K562 (cell line): Measurements from ENCODE around the gene DYNLT4. TPM values are rescaled to one million over a fixed set of nuclear protein-coding genes. Genes with fewer than 3 reads are reported as not detected.
A peak's percentile ranks its signal among the peaks of the same experiment; 100 is the strongest.

Source experiments
- ATAC-seq: fragments of 200-7000 bp; cut with Tn5 transposase; 3 replicates; pipeline ENCODE4 v1.9.1; 2020; ENCODE audit warnings: moderate library complexity
- BruUV-seq: library from RNA; stranded (reverse); fragments of 400-500 nt; replicated peaks from 2 replicates; lab custom pipeline; 2021; lab: Mats Ljungman, UMichigan
- CTCF ChIA-PET: fragments of 300-600 bp; formaldehyde crosslinking; extraction: SDS; loops from one replicate; lab custom pipeline; 2021; ENCODE audit warnings: low intra/inter-chr PET ratio; lab: Yijun Ruan, JAX
- POLR2A ChIA-PET: fragments of 300-600, 350-650 bp; sonication (Branson Sonifier 250); formaldehyde crosslinking; extraction: SDS; loops from one replicate; lab custom pipeline; 2021; ENCODE audit warnings: antibody characterized with exemption, inconsistent platforms; lab: Yijun Ruan, JAX
- DNase-seq, 4 experiments: peaks; one replicate each; pipeline versions ENCODE4 v3.0.0 to v3.0.0-alpha.2; 2011 to 2018; ENCODE audit warnings: low spot score in 3 of 4, mixed read lengths in 3 of 4; ENCODE audit errors: extremely low read depth in 1 of 4
- FAIRE-seq: peaks from 2 replicates; lab custom pipeline; 2011; peaks lifted over from hg19 to GRCh38; lab: Jason Lieb, UNC
- H2AFZ ChIP-seq: 2 replicates; pipeline ENCODE4 v1.6.0; 2011; ENCODE audit warnings: low read depth, low read length, control low read depth, inconsistent platforms
- H3K27ac ChIP-seq: fragments of 200-600 bp; 3 replicates; pipeline ENCODE4 v1.8.0; 2011; ENCODE audit warnings: low read depth, mild to moderate bottlenecking, control low read depth, inconsistent platforms, low read length, moderate library complexity, mixed read lengths; ENCODE audit errors: extremely low read depth
- H3K27me3 ChIP-seq, 2 experiments: fragments of 300-600 bp in 1 of 2; 2 replicates in 1 of 2; 3 replicates in 1 of 2; pipeline versions ENCODE4 v1.6.0 to v1.8.0; 2011; ENCODE audit warnings: inconsistent platforms in 2 of 2, low read length in 2 of 2, mild to moderate bottlenecking in 1 of 2, mixed read lengths in 1 of 2, moderate library complexity in 1 of 2; ENCODE audit not compliant: control insufficient read depth in 2 of 2, insufficient read depth in 2 of 2
- H3K36me3 ChIP-seq: fragments of 300-600 bp; 3 replicates; pipeline ENCODE4 v1.8.0; 2011; ENCODE audit warnings: mild to moderate bottlenecking, low read length, inconsistent platforms; ENCODE audit not compliant: control insufficient read depth, insufficient read depth
- H3K4me1 ChIP-seq, 2 experiments: fragments of 200-600 bp in 1 of 2; replicated peaks in 1 of 2; 2 replicates in 1 of 2; 3 replicates in 1 of 2; pipeline versions ENCODE4 v1.5.1 to v1.8.0; 2011; ENCODE audit warnings: inconsistent platforms in 2 of 2, low read length in 2 of 2, mild to moderate bottlenecking in 1 of 2, mixed read lengths in 1 of 2, moderate library complexity in 1 of 2; ENCODE audit not compliant: control insufficient read depth in 2 of 2, insufficient read depth in 2 of 2
- H3K4me2 ChIP-seq: 2 replicates; pipeline ENCODE4 v1.6.1; 2011; ENCODE audit warnings: low read length, control low read depth, inconsistent platforms, mixed read lengths; ENCODE audit not compliant: insufficient read depth
- H3K4me3 ChIP-seq: fragments of 200-600 bp; sonication (generic), shearing (Covaris generic); 2 replicates; pipeline ENCODE4 v1.5.1; 2016; ENCODE audit warnings: control low read depth, inconsistent platforms
- H3K79me2 ChIP-seq: fragments of 200-600 bp; 3 replicates; pipeline ENCODE4 v1.8.0; 2011; ENCODE audit warnings: low read length, inconsistent platforms; ENCODE audit not compliant: control insufficient read depth, insufficient read depth
- H3K9ac ChIP-seq, 2 experiments: 2 replicates each; pipeline versions ENCODE4 v1.6.0 to v1.6.1; 2011; ENCODE audit warnings: low read depth in 2 of 2, low read length in 2 of 2, control low read depth in 1 of 2, inconsistent platforms in 1 of 2, mild to moderate bottlenecking in 1 of 2, mixed read lengths in 1 of 2; ENCODE audit not compliant: insufficient read depth in 1 of 2
- H3K9me1 ChIP-seq: one replicate; pipeline ENCODE4 v1.6.0; 2011; ENCODE audit warnings: inconsistent platforms, mild to moderate bottlenecking, low read length, moderate library complexity; ENCODE audit not compliant: control insufficient read depth, insufficient read depth
- H3K9me3 ChIP-seq: replicated peaks from 2 replicates; pipeline ENCODE4 v1.5.1; 2011; ENCODE audit warnings: low read depth, low read length, inconsistent platforms; ENCODE audit not compliant: control insufficient read depth, insufficient read depth
- H4K20me1 ChIP-seq: replicated peaks from 2 replicates; pipeline ENCODE4 v1.6.1; 2011; ENCODE audit warnings: low read length, inconsistent platforms, mixed read lengths; ENCODE audit not compliant: control insufficient read depth, insufficient read depth
- CCNT2 ChIP-seq: IDR thresholded peaks from 2 replicates; pipeline ENCODE4 v1.6.1; 2011; ENCODE audit warnings: borderline replicate concordance, low read depth, mild to moderate bottlenecking, moderate library complexity, mixed read lengths, low read length; ENCODE audit not compliant: insufficient read length; ENCODE audit errors: extremely low read depth
- ELF1 ChIP-seq: fragments of 200-800 bp; sonication (Bioruptor generic); IDR thresholded peaks from 2 replicates; pipeline ENCODE4 v1.6.1; 2016; ENCODE audit warnings: missing genetic modification characterization, missing compliant biosample characterization
- KDM2B ChIP-seq: fragments of 250-450 bp; sonication (Bioruptor Pico); IDR thresholded peaks from 2 replicates; pipeline ENCODE4 v1.8.0; 2021; ENCODE audit warnings: mild to moderate bottlenecking, moderate library complexity
- MBD2 ChIP-seq: sonication (generic); IDR thresholded peaks from 2 replicates; pipeline ENCODE4 v1.6.1; 2016; ENCODE audit warnings: low read depth, borderline replicate concordance
- MECOM ChIP-seq: fragments of 250-450 bp; sonication (Bioruptor Pico); IDR thresholded peaks from 2 replicates; pipeline ENCODE4 v1.8.0; 2022; ENCODE audit warnings: inconsistent platforms
- MLX ChIP-seq, 2 experiments: fragments of 450-650 bp in 1 of 2; sonication (generic) in 1 of 2; formaldehyde crosslinking; conservative IDR thresholded peaks; 2 replicates each; pipeline versions ENCODE4 v1.4.0 to v1.8.1; 2020 to 2022; ENCODE audit warnings: mild to moderate bottlenecking in 1 of 2, missing genetic modification reagents in 1 of 2
- MTA1 ChIP-seq: fragments of 450-650 bp; IDR thresholded peaks from 2 replicates; pipeline ENCODE4 v1.6.1; 2017; ENCODE audit warnings: borderline replicate concordance
- MYBL2 ChIP-seq, 2 experiments: fragments of 450-650 bp in 1 of 2; sonication (generic) in 1 of 2; formaldehyde crosslinking in 1 of 2; IDR thresholded peaks; 2 replicates each; pipeline versions ENCODE4 v1.6.1 to v1.8.1; 2017 to 2022; ENCODE audit warnings: borderline replicate concordance in 1 of 2, inconsistent platforms in 1 of 2, low read depth in 1 of 2, mild to moderate bottlenecking in 1 of 2, missing genetic modification reagents in 1 of 2, moderate library complexity in 1 of 2
- SAP30 ChIP-seq: fragments of 200-600 bp; sonication (generic); IDR thresholded peaks from 2 replicates; pipeline ENCODE4 v1.6.1; 2012; ENCODE audit warnings: borderline replicate concordance, low read depth, mild to moderate bottlenecking, moderate library complexity, low read length, control low read depth, inconsistent platforms; ENCODE audit not compliant: insufficient read depth, poor library complexity, severe bottlenecking
- TBL1XR1 ChIP-seq, 2 experiments: IDR thresholded peaks; 2 replicates each; pipeline ENCODE4 v1.6.1; 2012; ENCODE audit warnings: improper control_type of control experiment in 2 of 2, low read length in 2 of 2, mild to moderate bottlenecking in 1 of 2
- TCF7 ChIP-seq: sonication (generic); IDR thresholded peaks from 2 replicates; pipeline ENCODE4 v1.6.1; 2016; ENCODE audit warnings: antibody characterized with exemption, borderline replicate concordance
- ZNF184 ChIP-seq: sonication (generic); formaldehyde crosslinking; IDR thresholded peaks from 2 replicates; pipeline ENCODE4 v1.5.0; 2020; ENCODE audit warnings: missing genetic modification reagents
- WGBS: fragments of 100-300 bp; shearing (Covaris generic); methylation state at CpG from one replicate; pipeline ENCODE4 v1.1.6; 2016; ENCODE audit warnings: low coverage, mixed read lengths; ENCODE audit not compliant: insufficient coverage; ENCODE audit errors: missing lambda C conversion rate; 5-methylcytosine and 5-hydroxymethylcytosine counted together
- in situ Hi-C: fragments of 300-500 bp; cut with MboI; formaldehyde crosslinking; loops from 4 replicates; pipeline ENCODE4 v1.15.0; 2018; ENCODE audit warnings: inconsistent platforms, mixed read lengths
- intact Hi-C: fragments of 100-400 bp; cut with micrococcal nuclease; formaldehyde crosslinking; loops from 2 replicates; pipeline ENCODE4 v1.14.2; 2022
- polyA plus RNA-seq, 8 experiments: library from polyadenylated mRNA; depleted of rRNA in 4 of 8; stranded (reverse) in 5 of 8; unstranded in 3 of 8; fragments of >200 nt; fragmentation: Nextera tagmentation in 2 of 8; fragmentation: Illumina TruSeq in 1 of 8; extraction: Ambion mirVana in 2 of 8; extraction: Trizol in 1 of 8; gene quantifications; 2 replicates each; pipeline versions ENCODE4 v1.2.1 to v1.2.3, GENCODE V29; 2011 to 2014; ENCODE audit warnings: inconsistent platforms in 1 of 8, missing spikeins in 1 of 8
- total RNA-seq, 7 experiments: library from RNA; depleted of rRNA in 6 of 7; stranded (reverse); fragments of >200 nt in 6 of 7; fragmentation: Illumina TruSeq in 2 of 7; extraction: Trizol in 2 of 7; gene quantifications; 2 replicates each; pipeline versions ENCODE4 v1.2.1 to v1.2.3, GENCODE V29; 2011 to 2021; ENCODE audit warnings: low replicate concordance in 1 of 7

DYNLT4 gene
- total and polyA plus RNA-seq, 9 of the 15 experiments (the other 6 are each of a cell fraction or from before 2014, with no cell fraction given), result 0.29 to 0.73 TPM; not detected in 7

DNA sequence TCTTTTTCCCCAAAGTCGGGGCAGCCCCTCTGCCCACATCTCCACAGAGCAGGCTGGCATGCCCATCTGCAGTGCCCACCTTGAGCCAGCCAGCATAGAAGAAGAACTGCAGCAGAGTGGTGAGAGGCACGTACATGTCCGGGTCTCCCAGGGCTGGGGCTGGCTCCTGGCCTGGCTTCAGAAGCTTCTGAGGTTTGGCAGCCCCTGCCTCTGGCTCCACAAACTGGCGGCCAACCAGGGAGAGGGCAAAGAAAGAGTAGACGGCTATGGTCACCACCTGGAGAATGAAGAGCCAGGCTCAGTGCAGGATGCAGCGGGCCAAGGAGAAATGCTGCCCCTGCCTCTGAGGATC lies 22.1 kb downstream of the DYNLT4 start:
- no peak overlapping the region for H2AFZ ChIP-seq
- peaks cover 17% of the 10 kb centered on the region for H3K36me3 ChIP-seq
- H3K9me3 ChIP-seq, result no peaks in the 10 kb centered on the region
- ChIA-PET CTCF (no interaction called here), POLR2A (interaction anchor here (10.5 to 12.0 kb wide), 2 partner anchors 7 to 34 kb away, joined by 107 to 253 read pairs; partner anchors contain the start of gene RPS8)
- no peak overlapping the region for H3K4me2 ChIP-seq
- TF ChIP-seq MLX (CRISPR knock-in tag; conservative IDR thresholded peaks at IDR 0.05), result no peak
- TF ChIP-seq CCNT2, result no peak
- TF ChIP-seq MYBL2 (IDR thresholded peaks at IDR 0.05; ENCODE audit: low read depth), result no peak
- no peak for TF ChIP-seq MYBL2 (CRISPR knock-in tag; IDR thresholded peaks at IDR 0.05; ENCODE audit: borderline replicate concordance)
- no peak for TF ChIP-seq SAP30
- TF ChIP-seq MBD2, result no peak
- no peak for TF ChIP-seq MECOM
- no peak for TF ChIP-seq MTA1
- no peak for TF ChIP-seq TBL1XR1 (IDR thresholded peaks at IDR 0.05; ENCODE audit: low read length in 2 of 2)
- TF ChIP-seq ELF1, result no peak
- TF ChIP-seq TCF7, result no peak
- no peak for TF ChIP-seq ZNF184 (CRISPR knock-in tag)
- TF ChIP-seq KDM2B, result no peak
- DNase-seq, result no peak
- H4K20me1 ChIP-seq, result no peaks in the 10 kb centered on the region
- H3K27me3 ChIP-seq, result no peaks in the 10 kb centered on the region
- no peak overlapping the region for H3K4me3 ChIP-seq
- in situ Hi-C loops (no loop called here), intact Hi-C loops (no loop called here)
- no peak for ATAC-seq
- 57% methylated on average over 6 of the region's 6 CpGs for WGBS
- FAIRE-seq, result no peak
- H3K79me2 ChIP-seq, result no peaks in the 10 kb centered on the region
- H3K4me1 ChIP-seq, result peaks cover 2 to 17% of the 10 kb centered on the region in 2 experiments; a peak in 4 of 5 replicates
- H3K9me1 ChIP-seq, result no peaks in the 10 kb centered on the region
- BruUV-seq, result no TSS peak
- H3K9ac ChIP-seq, result peak overlapping the region in 1 of 2 experiments; percentile 66; a peak in 2 of 4 replicates
- H3K27ac ChIP-seq, result no peak overlapping the region
